A549 (cell line): ENCODE results near the gene MEGF9. TPM values are rescaled to one million over a fixed set of nuclear protein-coding genes. Genes with fewer than 3 reads are reported as not detected.

Source experiments
- ATAC-seq, 2 experiments: fragments of 200-7000 bp in 1 of 2; fragments of >200 bp in 1 of 2; cut with Nextera tagmentation in 1 of 2; cut with Tn5 transposase in 1 of 2; 3 replicates each; pipeline versions ENCODE4 v1.8.0 to v1.9.1; 2018 to 2020; ENCODE audit warnings: mild to moderate bottlenecking in 1 of 2, moderate library complexity in 1 of 2
- CTCF ChIA-PET: fragments of 300-600 bp; sonication (Branson Sonifier 250); formaldehyde crosslinking; extraction: SDS; loops from one replicate; lab custom pipeline; 2021; ENCODE audit warnings: antibody characterized with exemption, inconsistent platforms; lab: Yijun Ruan, JAX
- POLR2A ChIA-PET: fragments of 350-600 bp; formaldehyde crosslinking; extraction: SDS; loops from one replicate; lab custom pipeline; 2021; ENCODE audit warnings: antibody characterized with exemption, inconsistent platforms; lab: Yijun Ruan, JAX
- DNase-seq, 2 experiments: peaks; one replicate each; pipeline versions ENCODE4 v3.0.0 to v3.0.0-alpha.2; 2011 to 2016; ENCODE audit warnings: low read depth in 1 of 2, low spot score in 1 of 2
- FAIRE-seq: peaks from 2 replicates; lab custom pipeline; 2011; peaks lifted over from hg19 to GRCh38; lab: Jason Lieb, UNC
- H3K27ac ChIP-seq, 2 experiments: fragments of >200 bp; sonication (Bioruptor Twin); formaldehyde crosslinking; 3 replicates each; pipeline ENCODE4 v1.5.1; 2016 to 2017
- H3K4me1 ChIP-seq: fragments of >200 bp; sonication (Bioruptor Twin); formaldehyde crosslinking; 3 replicates; pipeline ENCODE4 v1.6.1; 2016
- H3K4me2 ChIP-seq: fragments of >200 bp; sonication (Bioruptor Twin); formaldehyde crosslinking; 3 replicates; pipeline ENCODE4 v1.6.1; 2016
- H3K4me3 ChIP-seq: fragments of >200 bp; sonication (Bioruptor Twin); formaldehyde crosslinking; 3 replicates; pipeline ENCODE4 v1.5.1; 2016
- H3K9me3 ChIP-seq: fragments of >200 bp; sonication (Bioruptor Twin); formaldehyde crosslinking; 3 replicates; pipeline ENCODE4 v1.6.1; 2016
- BHLHE40 ChIP-seq: IDR thresholded peaks from 2 replicates; pipeline ENCODE4 v1.6.1; 2012; ENCODE audit warnings: low read depth, low read length, inconsistent platforms
- CBX2 ChIP-seq: fragments of 200-600 bp; sonication (generic); IDR thresholded peaks from 2 replicates; pipeline ENCODE4 v1.6.1; 2016; ENCODE audit warnings: low read depth, mild to moderate bottlenecking, borderline replicate concordance
- EHF ChIP-seq: fragments of 250-450 bp; sonication (Bioruptor Pico); IDR thresholded peaks from 2 replicates; pipeline ENCODE4 v1.5.0; 2020; ENCODE audit warnings: mild to moderate bottlenecking
- EHMT2 ChIP-seq: fragments of 200-600 bp; sonication (generic); IDR thresholded peaks from 2 replicates; pipeline ENCODE4 v1.6.1; 2016; ENCODE audit warnings: antibody characterized with exemption, low read depth, mild to moderate bottlenecking, moderate library complexity
- EP300 ChIP-seq, 2 experiments: fragments of >200 bp; sonication (Bioruptor Twin); formaldehyde crosslinking; IDR thresholded peaks; 2 replicates in 1 of 2; 3 replicates in 1 of 2; pipeline ENCODE4 v1.6.1; 2016 to 2017
- FOSB ChIP-seq: fragments of 250-450 bp; sonication (Bioruptor Pico); IDR thresholded peaks from 2 replicates; pipeline ENCODE4 v1.5.0; 2020; ENCODE audit warnings: mild to moderate bottlenecking, moderate library complexity
- FOSL2 ChIP-seq, 2 experiments: fragments of 450-650 bp in 1 of 2; fragments of >200 bp in 1 of 2; sonication (Bioruptor Twin) in 1 of 2; formaldehyde crosslinking; IDR thresholded peaks; 2 replicates each; pipeline versions ENCODE4 v1.5.0 to v1.6.1; 2016 to 2020; ENCODE audit warnings: mild to moderate bottlenecking in 1 of 2, moderate library complexity in 1 of 2
- HDAC2 ChIP-seq: fragments of 200-600 bp; sonication (generic); IDR thresholded peaks from 2 replicates; pipeline ENCODE4 v1.6.1; 2016
- HOXA7 ChIP-seq: fragments of 250-450 bp; sonication (Bioruptor Pico); IDR thresholded peaks from 2 replicates; pipeline ENCODE4 v1.5.0; 2020; ENCODE audit warnings: mild to moderate bottlenecking, moderate library complexity
- HOXB5 ChIP-seq: fragments of 250-450 bp; sonication (Bioruptor Pico); IDR thresholded peaks from 2 replicates; pipeline ENCODE4 v1.5.0; 2020; ENCODE audit warnings: mild to moderate bottlenecking, moderate library complexity
- JUN ChIP-seq, 2 experiments: fragments of >200 bp; sonication (Bioruptor Twin); formaldehyde crosslinking; IDR thresholded peaks; 2 replicates in 1 of 2; 3 replicates in 1 of 2; pipeline ENCODE4 v1.6.1; 2016 to 2017
- JUNB ChIP-seq: fragments of >200 bp; sonication (Bioruptor Twin); formaldehyde crosslinking; IDR thresholded peaks from 2 replicates; pipeline ENCODE4 v1.6.1; 2016
- NPAS2 ChIP-seq: fragments of 250-450 bp; sonication (Bioruptor Pico); IDR thresholded peaks from 2 replicates; pipeline ENCODE4 v1.8.0; 2022; ENCODE audit warnings: mild to moderate bottlenecking, moderate library complexity, borderline replicate concordance
- RCOR1 ChIP-seq: fragments of 150-350 bp; IDR thresholded peaks from 2 replicates; pipeline ENCODE4 v1.6.1; 2014; ENCODE audit warnings: antibody characterized with exemption, low read length, low read depth
- SMC3 ChIP-seq: fragments of >200 bp; sonication (Bioruptor Twin); formaldehyde crosslinking; IDR thresholded peaks from 3 replicates; pipeline ENCODE4 v1.6.1; 2018; ENCODE audit warnings: inconsistent platforms
- SREBF2 ChIP-seq: fragments of 450-650 bp; IDR thresholded peaks from 2 replicates; pipeline ENCODE4 v1.6.1; 2014; ENCODE audit warnings: mild to moderate bottlenecking, moderate library complexity
- ZSCAN20 ChIP-seq: fragments of 250-450 bp; sonication (Bioruptor Pico); IDR thresholded peaks from 2 replicates; pipeline ENCODE4 v1.8.0; 2022; ENCODE audit warnings: mild to moderate bottlenecking, moderate library complexity
- WGBS: methylation state at CpG from one replicate; pipeline ENCODE4 v1.1.6; 2017; ENCODE audit errors: missing lambda C conversion rate; 5-methylcytosine and 5-hydroxymethylcytosine counted together
- polyA plus RNA-seq, 4 experiments: library from polyadenylated mRNA; depleted of rRNA in 3 of 4; stranded (reverse); fragments of >200 nt; fragmentation: RNase III in 1 of 4; extraction: RNeasy Plus Mini Kit Qiagen cat#74134 plus additional on column Dnase treatment in 1 of 4; gene quantifications; 2 replicates in 3 of 4; 3 replicates in 1 of 4; pipeline ENCODE4 v1.2.3, GENCODE V29; 2011 to 2017
- TF ChIP-seq, protein P1 (sequence below): fragments of >200 bp; sonication (Bioruptor Twin); formaldehyde crosslinking; IDR thresholded peaks from 3 replicates; pipeline ENCODE4 v1.6.1; 2016
- TF ChIP-seq, protein P2 (sequence below): fragments of 150-350 bp; IDR thresholded peaks from 2 replicates; pipeline ENCODE4 v1.6.1; 2014; ENCODE audit warnings: low read depth, mild to moderate bottlenecking, low read length
- TF ChIP-seq, protein P3 (sequence below): IDR thresholded peaks from 2 replicates; pipeline ENCODE4 v1.6.1; 2012

The MEGF9 gene
- polyA plus RNA-seq, 2 of the 4 experiments (the other 2 are of a cell fraction): 25.7 to 33.4 TPM

DNA sequence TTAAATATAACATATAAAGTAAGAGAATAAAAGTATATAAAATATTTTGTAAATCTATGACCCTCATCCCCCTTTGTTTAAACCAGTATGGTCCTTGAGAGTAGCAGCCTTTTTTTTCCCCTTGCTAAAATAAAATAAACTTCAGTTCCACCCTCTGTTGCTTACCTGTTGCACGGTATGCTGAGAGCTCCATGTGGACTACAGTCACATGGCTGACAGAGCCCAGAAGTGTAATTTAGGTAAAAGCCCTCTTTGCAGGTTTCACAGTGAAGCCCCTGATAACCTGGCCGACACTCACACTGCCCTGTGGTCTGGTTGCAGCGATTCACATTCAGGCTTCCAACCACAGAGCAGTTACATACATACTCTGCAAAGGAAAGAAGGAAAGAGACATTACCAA is 55.1 kb downstream of the MEGF9 start:
- Histone ChIP-seq H3K9me3 (no peaks in the 10 kb centered on the region), H3K4me1 (peaks cover 64% of the 10 kb centered on the region), H3K27ac (peak overlapping the region; percentile 20 to 58; a peak in 3 of 6 replicates), H3K4me3 (no peak overlapping the region), H3K4me2 (peak overlapping the region; percentile 34; the same call in 1 of the 3 replicates)
- DNase-seq (no peak), ATAC-seq (no peak), FAIRE-seq (no peak)
- WGBS: 84% methylated on average over 3 of the region's 3 CpGs
- ChIA-PET POLR2A (no interaction called here), CTCF (interaction anchor here (0.9 to 1.8 kb wide), 3 partner anchors 10 to 84 kb away, joined by 3 to 4 read pairs (median 3); no protein-coding TSS in a partner anchor)
- TF ChIP-seq EP300 (IDR thresholded peaks at IDR 0.05) (no peak), HDAC2 (no peak), SREBF2 (no peak), FOSB (no peak), HOXB5 (CRISPR knock-in tag) (no peak), CBX2 (no peak), EHF (CRISPR knock-in tag) (no peak), ZSCAN20 (CRISPR knock-in tag) (no peak), RCOR1 (no peak), JUN (IDR thresholded peaks at IDR 0.05) (no peak), SMC3 (no peak)
- TF ChIP-seq, protein P1, sequence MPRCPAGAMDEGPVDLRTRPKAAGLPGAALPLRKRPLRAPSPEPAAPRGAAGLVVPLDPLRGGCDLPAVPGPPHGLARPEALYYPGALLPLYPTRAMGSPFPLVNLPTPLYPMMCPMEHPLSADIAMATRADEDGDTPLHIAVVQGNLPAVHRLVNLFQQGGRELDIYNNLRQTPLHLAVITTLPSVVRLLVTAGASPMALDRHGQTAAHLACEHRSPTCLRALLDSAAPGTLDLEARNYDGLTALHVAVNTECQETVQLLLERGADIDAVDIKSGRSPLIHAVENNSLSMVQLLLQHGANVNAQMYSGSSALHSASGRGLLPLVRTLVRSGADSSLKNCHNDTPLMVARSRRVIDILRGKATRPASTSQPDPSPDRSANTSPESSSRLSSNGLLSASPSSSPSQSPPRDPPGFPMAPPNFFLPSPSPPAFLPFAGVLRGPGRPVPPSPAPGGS: no peak
- TF ChIP-seq, protein P2, sequence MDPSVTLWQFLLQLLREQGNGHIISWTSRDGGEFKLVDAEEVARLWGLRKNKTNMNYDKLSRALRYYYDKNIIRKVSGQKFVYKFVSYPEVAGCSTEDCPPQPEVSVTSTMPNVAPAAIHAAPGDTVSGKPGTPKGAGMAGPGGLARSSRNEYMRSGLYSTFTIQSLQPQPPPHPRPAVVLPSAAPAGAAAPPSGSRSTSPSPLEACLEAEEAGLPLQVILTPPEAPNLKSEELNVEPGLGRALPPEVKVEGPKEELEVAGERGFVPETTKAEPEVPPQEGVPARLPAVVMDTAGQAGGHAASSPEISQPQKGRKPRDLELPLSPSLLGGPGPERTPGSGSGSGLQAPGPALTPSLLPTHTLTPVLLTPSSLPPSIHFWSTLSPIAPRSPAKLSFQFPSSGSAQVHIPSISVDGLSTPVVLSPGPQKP: no peak

DNA sequence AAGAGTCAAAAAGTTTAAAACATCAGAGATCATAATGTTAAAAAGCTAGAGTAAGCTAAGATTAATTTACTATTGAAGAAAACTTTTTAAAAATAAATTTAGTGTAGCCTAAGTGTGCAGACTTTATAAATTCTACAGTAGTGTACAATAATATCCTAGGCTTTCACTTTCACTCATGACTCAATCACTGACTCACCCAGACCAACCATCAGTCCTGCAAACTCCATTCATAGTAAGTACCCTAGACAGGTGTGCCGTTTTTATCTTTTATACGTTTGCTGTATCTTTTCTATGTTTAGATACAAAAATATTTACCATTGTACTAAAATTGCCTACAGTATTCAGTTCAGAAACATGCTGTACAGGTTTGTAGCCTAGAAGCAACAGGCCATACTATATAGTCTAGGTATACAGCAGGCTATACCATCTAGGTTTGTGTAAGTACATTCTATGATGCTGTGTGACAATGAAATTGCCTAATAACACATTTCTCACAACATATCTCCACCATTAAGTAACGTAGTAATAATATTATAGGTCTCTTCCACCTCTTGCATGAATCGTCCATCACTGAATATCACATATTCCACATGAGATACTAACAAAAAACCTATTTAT is 59.2 kb downstream of the MEGF9 start:
- POLR2A ChIA-PET: interaction anchor here (0.6 kb wide), 2 partner anchors 16 to 44 kb away, joined by 4 to 5 read pairs; no protein-coding TSS in a partner anchor
- CTCF ChIA-PET: interaction anchor here (0.6 kb wide), 1 partner anchor 106 kb away, joined by 3 read pairs; no protein-coding TSS in a partner anchor
- WGBS: 33% methylated on average over 4 of the region's 4 CpGs
- Histone ChIP-seq H3K4me1 (peaks cover 57% of the 10 kb centered on the region), H3K4me2 (peak overlapping the region; percentile 23), H3K27ac (peak overlapping the region in 1 of 2 experiments; percentile 22; a peak in 2 of 6 replicates), H3K4me3 (no peak overlapping the region), H3K9me3 (no peaks in the 10 kb centered on the region)
- FAIRE-seq: no peak
- peak; percentile 66 to 78; a peak in 4 of 6 replicates for ATAC-seq
- TF ChIP-seq JUNB: peak; percentile 46; the same call in 1 of the 2 replicates
- no peak for TF ChIP-seq EP300 (IDR thresholded peaks at IDR 0.05)
- TF ChIP-seq HOXA7 (CRISPR knock-in tag): no peak
- 0 out of 2 replicates have a peak, but pooled peaks have one; percentile 13 for TF ChIP-seq FOSL2 (IDR thresholded peaks at IDR 0.05)
- TF ChIP-seq FOSL2 (CRISPR knock-in tag; IDR thresholded peaks at IDR 0.05): peak; percentile 74
- no peak for DNase-seq

DNA sequence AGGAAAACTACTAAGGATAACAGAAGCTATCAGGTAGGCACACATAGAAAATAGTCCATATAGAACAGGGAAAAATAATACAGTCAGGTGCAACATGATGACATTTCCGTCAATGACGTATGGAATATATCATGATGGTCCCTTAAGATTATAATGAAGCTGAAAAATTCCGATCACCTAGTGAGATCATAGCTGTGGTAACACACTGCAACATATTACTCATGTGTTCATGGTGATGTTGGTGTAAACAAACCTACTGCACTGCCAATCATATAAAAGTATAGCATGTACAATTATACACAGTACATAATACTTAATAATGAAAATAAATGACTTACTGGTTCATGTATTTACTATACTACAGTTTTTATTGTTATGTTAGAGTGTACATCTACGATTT is 60.0 kb downstream of the MEGF9 start:
- Histone ChIP-seq H3K4me2 (peak overlapping the region; percentile 23; the same call in 2 of the 3 replicates), H3K4me1 (peaks cover 57% of the 10 kb centered on the region), H3K9me3 (no peaks in the 10 kb centered on the region), H3K4me3 (no peak overlapping the region), H3K27ac (no peak overlapping the region; a peak in 3 of 6 replicates)
- ChIA-PET CTCF (no interaction called here), POLR2A (interaction anchor here (0.6 kb wide), 1 partner anchor 43 kb away, joined by 5 read pairs; no protein-coding TSS in a partner anchor)
- no peak; a peak in 1 of 6 replicates for ATAC-seq
- WGBS: 77% methylated on average over 4 of the region's 4 CpGs
- TF ChIP-seq EHMT2: no peak
- TF ChIP-seq, protein P3, sequence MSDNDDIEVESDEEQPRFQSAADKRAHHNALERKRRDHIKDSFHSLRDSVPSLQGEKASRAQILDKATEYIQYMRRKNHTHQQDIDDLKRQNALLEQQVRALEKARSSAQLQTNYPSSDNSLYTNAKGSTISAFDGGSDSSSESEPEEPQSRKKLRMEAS: no peak
- no peak for TF ChIP-seq BHLHE40
- TF ChIP-seq NPAS2 (CRISPR knock-in tag): no peak
- no peak for DNase-seq
- no peak for FAIRE-seq
